PC-3 (cell line): ENCODE results near the gene CCDC192.

ENCODE experiments used
- CTCF ChIP-seq: fragments of 300-600 bp; sonication (generic); conservative IDR thresholded peaks from 2 replicates; pipeline ENCODE4 v1.5.1; 2017; ENCODE audit warnings: antibody characterized with exemption, low read depth, mild to moderate bottlenecking, low read length
- EZH2 ChIP-seq: fragments of 300-600 bp; sonication (generic); IDR thresholded peaks from one replicate; pipeline ENCODE4 v1.6.1; 2017; ENCODE audit warnings: antibody characterized with exemption, mild to moderate bottlenecking, low read length; ENCODE audit not compliant: unreplicated experiment

GRCh38 chr5:127944125-127944524 lies 240.9 kb downstream of the CCDC192 start:
- no peak for TF ChIP-seq CTCF
- TF ChIP-seq EZH2: no peak
